ENCODE data around the gene DHTKD1. TPM values are rescaled to one million over a fixed set of nuclear protein-coding genes. Genes with fewer than 3 reads are reported as not detected.

Gene DHTKD1
- total RNA-seq, 1 donor from 2014 or later, result 56.1 TPM

- H3K9me3 Mint-ChIP-seq, result no peaks in the 10 kb centered on the region
- no peak for TF ChIP-seq CTCF (conservative IDR thresholded peaks at IDR 0.05)
- no peak for DNase-seq (ENCODE audit: low read depth, low spot score)
- H3K27me3 Mint-ChIP-seq (ENCODE audit: low read depth), result no peaks in the 10 kb centered on the region
- H3K4me3 Mint-ChIP-seq, result no peak overlapping the region
- H3K4me1 Mint-ChIP-seq, result no peaks in the 10 kb centered on the region
- H3K27ac Mint-ChIP-seq (ENCODE audit: unreplicated experiment), result no peak overlapping the region
- H3K36me3 Mint-ChIP-seq (ENCODE audit: low read depth), result peaks cover 4% of the 10 kb centered on the region
Observed at GRCh38 chr10:12025591-12025990, 43.2 kb upstream of the DHTKD1 start.

- H3K27ac Mint-ChIP-seq (ENCODE audit: unreplicated experiment), result no peak overlapping the region
Observed at GRCh38 chr10:12027539-12027938, 41.2 kb upstream of the DHTKD1 start.

GRCh38 chr10:12031404-12031803 lies 37.4 kb upstream of the DHTKD1 start:
- TF ChIP-seq CTCF (conservative IDR thresholded peaks at IDR 0.05), result no peak
- no peak overlapping the region for H3K27ac Mint-ChIP-seq (ENCODE audit: unreplicated experiment)
- H3K4me1 Mint-ChIP-seq, result no peaks in the 10 kb centered on the region
- peaks cover 14% of the 10 kb centered on the region for H3K36me3 Mint-ChIP-seq (ENCODE audit: low read depth)
- no peak overlapping the region for H3K4me3 Mint-ChIP-seq
- H3K9me3 Mint-ChIP-seq, result no peaks in the 10 kb centered on the region
- DNase-seq (ENCODE audit: low read depth, low spot score), result no peak
- no peaks in the 10 kb centered on the region for H3K27me3 Mint-ChIP-seq (ENCODE audit: low read depth)

More at GRCh38 chr10:12027539-12027938, 41.2 kb upstream of the DHTKD1 start:
- Mint-ChIP-seq H3K4me3 (no peak overlapping the region), H3K9me3 (no peaks in the 10 kb centered on the region), H3K4me1 (no peaks in the 10 kb centered on the region), H3K27me3 (ENCODE audit: low read depth) (no peaks in the 10 kb centered on the region), H3K36me3 (ENCODE audit: low read depth) (peaks cover 5% of the 10 kb centered on the region)
- no peak for DNase-seq (ENCODE audit: low read depth, low spot score)
- no peak for TF ChIP-seq CTCF (conservative IDR thresholded peaks at IDR 0.05)

GRCh38 chr10:12036073-12036655 lies 32.6 kb upstream of the DHTKD1 start:
- Mint-ChIP-seq H3K9me3 (no peaks in the 10 kb centered on the region), H3K27ac (ENCODE audit: unreplicated experiment) (no peak overlapping the region), H3K4me1 (peaks cover 15% of the 10 kb centered on the region), H3K36me3 (ENCODE audit: low read depth) (peaks cover 12% of the 10 kb centered on the region), H3K27me3 (ENCODE audit: low read depth) (no peaks in the 10 kb centered on the region), H3K4me3 (no peak overlapping the region)
- no peak for DNase-seq (ENCODE audit: low read depth, low spot score)
- TF ChIP-seq CTCF (conservative IDR thresholded peaks at IDR 0.05), result no peak

GRCh38 chr10:12041766-12042408 lies 26.9 kb upstream of the DHTKD1 start:
- peaks cover 29% of the 10 kb centered on the region for H3K4me1 Mint-ChIP-seq
- TF ChIP-seq CTCF (conservative IDR thresholded peaks at IDR 0.05), result no peak

More at GRCh38 chr10:12041766-12042408, 26.9 kb upstream of the DHTKD1 start:
- H3K27me3 Mint-ChIP-seq (ENCODE audit: low read depth), result peaks cover 4% of the 10 kb centered on the region
- H3K36me3 Mint-ChIP-seq (ENCODE audit: low read depth), result peaks cover 5% of the 10 kb centered on the region
- peak overlapping the region; percentile 86 for H3K27ac Mint-ChIP-seq (ENCODE audit: unreplicated experiment)
- H3K4me3 Mint-ChIP-seq, result peak overlapping the region; percentile 98
- DNase-seq (ENCODE audit: low read depth, low spot score), result no peak
- H3K9me3 Mint-ChIP-seq, result peaks cover 4% of the 10 kb centered on the region
